Naive thymus-derived CD4-positive, alpha-beta T cell (primary cell): ENCODE data around the gene EMB. TPM values are rescaled to one million over a fixed set of nuclear protein-coding genes. Genes with fewer than 3 reads are reported as not detected.
"Not testable (repeated sequence)": the region's sequence is repeated elsewhere in the genome, so short reads cannot be mapped to it uniquely, and the experiment has no call there.

Experiments used
- ATAC-seq: fragments of 150-1000 bp; cut with Tn5 transposase; 2 replicates; pipeline ENCODE4 v1.10.0; 2021; ENCODE audit warnings: mild to moderate bottlenecking, moderate library complexity
- CTCF ChIA-PET: fragments of 350-600 bp; sonication (Branson Sonifier 250); formaldehyde crosslinking; loops from one replicate; lab custom pipeline; 2021; ENCODE audit warnings: antibody characterized with exemption; lab: Charles Lee
- POLR2A ChIA-PET: fragments of 350-600 bp; sonication (Branson Sonifier 250); formaldehyde crosslinking; loops from one replicate; lab custom pipeline; 2021; ENCODE audit warnings: antibody characterized with exemption, inconsistent platforms; lab: Charles Lee
- DNase-seq, 9 donors: peaks; one replicate each; pipeline versions ENCODE4 v3.0.0 to v3.0.0-alpha.2; 2020 to 2022; ENCODE audit warnings: mixed read lengths in 1 of 9
- H3K27ac ChIP-seq: one replicate; pipeline ENCODE4 v1.7.0; 2013; ENCODE audit warnings: mild to moderate bottlenecking, low read depth, low read length, moderate library complexity
- H3K27me3 ChIP-seq, 2 donors: one replicate each; pipeline ENCODE4 v1.7.0; 2013; ENCODE audit warnings: low read length in 2 of 2, mild to moderate bottlenecking in 2 of 2, moderate library complexity in 2 of 2; ENCODE audit not compliant: control insufficient read depth in 2 of 2, insufficient read depth in 2 of 2
- H3K36me3 ChIP-seq, 3 experiments: 1 replicate in 2 of 3; 2 replicates in 1 of 3; pipeline ENCODE4 v1.7.0; 2013; ENCODE audit warnings: low read length in 3 of 3, mild to moderate bottlenecking in 3 of 3, moderate library complexity in 1 of 3; ENCODE audit not compliant: insufficient read depth in 3 of 3, control insufficient read depth in 2 of 3
- H3K4me1 ChIP-seq, 2 donors: one replicate each; pipeline ENCODE4 v1.7.0; 2013; ENCODE audit warnings: low read length in 2 of 2, mild to moderate bottlenecking in 2 of 2, moderate library complexity in 1 of 2; ENCODE audit not compliant: control insufficient read depth in 2 of 2, insufficient read depth in 2 of 2
- H3K4me3 ChIP-seq: 2 replicates; pipeline ENCODE4 v1.7.0; 2013; ENCODE audit warnings: mild to moderate bottlenecking, low read length
- H3K9me3 ChIP-seq, 3 experiments: 1 replicate in 2 of 3; 2 replicates in 1 of 3; pipeline ENCODE4 v1.7.0; 2013; ENCODE audit warnings: low read length in 3 of 3; ENCODE audit not compliant: control insufficient read depth in 2 of 3
- H3K27ac Mint-ChIP-seq, 9 donors: one replicate each; pipeline ENCODE4 v1.8.0; 2020 to 2022; ENCODE audit warnings: mixed read lengths in 9 of 9, mild to moderate bottlenecking in 8 of 9, moderate library complexity in 5 of 9, inconsistent platforms in 2 of 9
- H3K27me3 Mint-ChIP-seq, 5 donors: one replicate each; pipeline ENCODE4 v1.8.0; 2021 to 2022; ENCODE audit warnings: mixed read lengths in 5 of 5, mild to moderate bottlenecking in 1 of 5
- H3K36me3 Mint-ChIP-seq, 5 donors: one replicate each; pipeline ENCODE4 v1.8.0; 2020 to 2022; ENCODE audit warnings: mixed read lengths in 5 of 5, mild to moderate bottlenecking in 3 of 5, inconsistent platforms in 1 of 5
- H3K4me1 Mint-ChIP-seq, 7 donors: one replicate each; pipeline ENCODE4 v1.8.0; 2020 to 2022; ENCODE audit warnings: mixed read lengths in 7 of 7, mild to moderate bottlenecking in 3 of 7, inconsistent platforms in 1 of 7
- H3K4me3 Mint-ChIP-seq, 10 donors: one replicate each; pipeline ENCODE4 v1.8.0; 2020 to 2022; ENCODE audit warnings: mild to moderate bottlenecking in 10 of 10, mixed read lengths in 10 of 10, moderate library complexity in 6 of 10, inconsistent platforms in 2 of 10
- H3K9me3 Mint-ChIP-seq, 11 donors: one replicate each; pipeline ENCODE4 v1.8.0; 2020 to 2022; ENCODE audit warnings: mixed read lengths in 11 of 11, mild to moderate bottlenecking in 4 of 11, inconsistent platforms in 1 of 11, moderate library complexity in 1 of 11
- intact Hi-C, 2 donors: fragments of 100-400 bp; cut with micrococcal nuclease; formaldehyde crosslinking; loops; one replicate each; pipeline ENCODE4 v1.15.1; 2023
- polyA plus RNA-seq, 2 donors: library from polyadenylated mRNA; unstranded; fragments of 300-500 nt; fragmentation: Illumina TruSeq; gene quantifications; one replicate each; pipeline ENCODE4 v1.2.3, GENCODE V29; 2021
- total RNA-seq, 6 experiments: library from RNA in 5 of 6; stranded (reverse) in 5 of 6; gene quantifications; 1 replicate in 5 of 6; 2 replicates in 1 of 6; pipeline ENCODE4 v1.2.3 and lab custom pipeline; 2021 to 2026

The EMB gene
- total and polyA plus RNA-seq, 7 experiments from 2014 or later, result 105 to 204 (median 159) TPM

DNA sequence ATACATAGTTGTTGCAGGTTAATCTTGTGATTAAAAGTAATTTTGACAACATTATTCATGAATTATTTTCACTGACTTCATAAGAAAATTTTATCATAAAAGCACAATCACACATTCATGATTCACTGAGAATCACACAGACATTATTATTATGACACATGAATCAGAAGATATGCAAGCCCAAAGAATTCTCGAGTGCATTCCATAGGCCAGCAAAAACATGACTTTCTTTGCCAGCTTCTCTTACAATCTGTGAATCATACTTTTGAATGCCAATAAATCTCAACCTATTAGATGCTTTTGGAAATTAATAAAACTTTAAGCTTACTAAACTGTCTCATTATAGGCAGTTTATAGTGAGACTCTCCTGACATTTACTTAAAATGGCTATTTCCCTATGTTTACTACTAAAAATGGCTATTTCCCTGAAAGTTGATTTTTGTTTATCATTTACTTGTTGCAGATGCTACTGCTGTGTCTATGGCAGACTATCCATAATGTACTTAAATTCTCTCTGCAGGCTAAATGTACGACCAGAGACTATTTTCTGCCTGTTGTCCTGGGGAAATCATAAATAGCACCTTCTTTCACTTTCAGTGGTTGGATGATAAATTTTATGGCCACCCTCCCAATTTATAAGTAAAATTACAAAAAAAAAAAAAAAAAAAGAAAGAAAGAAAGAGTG lies 47.0 kb downstream of the EMB start:
- H3K4me3 ChIP-seq, ATAC-seq, H3K36me3 ChIP-seq, H3K4me3 Mint-ChIP-seq, H3K4me1 ChIP-seq, H3K9me3 ChIP-seq, H3K27ac Mint-ChIP-seq, H3K27me3 Mint-ChIP-seq, H3K27me3 ChIP-seq, H3K27ac ChIP-seq, CTCF ChIA-PET, DNase-seq: not testable (repeated sequence)
- peaks cover 0 to 23% (median 7%) of the 10 kb centered on the region in 11 donors for H3K9me3 Mint-ChIP-seq
- intact Hi-C loops, result loop anchor here in 1 of 2 donors (2.0 kb wide), 1 partner anchor 15 kb away; no protein-coding TSS in a partner anchor
- POLR2A ChIA-PET, result interaction anchor here (0.6 kb wide), 1 partner anchor 46 kb away, joined by 4 read pairs; no protein-coding TSS in a partner anchor
- peaks cover 20 to 68% (median 60%) of the 10 kb centered on the region in 5 donors for H3K36me3 Mint-ChIP-seq
- H3K4me1 Mint-ChIP-seq, result peaks cover 15 to 47% (median 34%) of the 10 kb centered on the region in 7 donors

DNA sequence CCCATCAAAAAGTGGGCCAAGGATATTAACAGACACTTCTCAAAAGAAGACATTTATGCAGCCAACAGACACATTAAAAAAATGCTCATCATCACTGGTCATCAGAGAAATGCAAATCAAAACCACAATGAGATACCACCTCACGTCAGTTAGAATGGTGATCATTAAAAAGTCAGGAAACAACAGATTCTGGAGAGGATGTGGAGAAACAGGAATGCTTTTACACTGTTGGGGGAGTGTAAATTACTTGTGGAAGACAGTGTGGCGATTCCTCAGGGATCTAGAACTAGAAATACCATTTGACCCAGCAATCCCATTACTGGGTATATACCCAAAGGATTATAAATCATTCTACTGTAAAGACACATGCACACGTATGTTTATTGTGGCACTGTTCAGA lies 48.8 kb downstream of the EMB start:
- H3K9me3 Mint-ChIP-seq, result peaks cover 5 to 41% (median 17%) of the 10 kb centered on the region in 11 donors
- intact Hi-C loops, result not testable (repeated sequence)
- H3K27ac Mint-ChIP-seq, result peak overlapping the region in 2 of 9 donors; percentile 37 to 54

DNA sequence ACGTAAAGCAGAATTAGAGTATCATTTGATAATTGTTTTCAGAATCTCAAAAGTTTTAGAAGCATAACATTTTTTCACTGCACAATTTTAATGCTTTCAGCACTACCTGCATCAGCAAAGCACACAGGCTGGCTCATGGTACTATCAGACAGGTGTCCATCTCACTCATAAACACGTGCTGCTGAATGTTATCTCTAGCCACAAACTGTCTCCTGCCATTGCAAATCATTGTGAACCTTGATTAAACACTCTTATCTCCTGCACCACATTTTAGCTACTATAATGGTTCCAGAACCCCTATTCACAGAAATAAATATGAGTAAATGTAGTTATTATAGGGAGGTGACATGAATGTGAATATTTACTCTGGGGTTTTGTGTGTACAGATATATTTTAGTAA lies 56.7 kb downstream of the EMB start:
- H3K4me3 Mint-ChIP-seq, DNase-seq, H3K27me3 ChIP-seq, ATAC-seq, H3K9me3 ChIP-seq, H3K27me3 Mint-ChIP-seq, H3K27ac ChIP-seq, H3K4me3 ChIP-seq, H3K4me1 ChIP-seq, H3K36me3 ChIP-seq, CTCF ChIA-PET: not testable (repeated sequence)
- intact Hi-C loops, result loop anchor here in 1 of 2 donors (2.0 kb wide), 1 partner anchor 14 kb away; no protein-coding TSS in a partner anchor
- H3K9me3 Mint-ChIP-seq, result peaks cover 3 to 28% (median 12%) of the 10 kb centered on the region in 11 donors
- peaks cover 6 to 32% (median 22%) of the 10 kb centered on the region in 7 donors for H3K4me1 Mint-ChIP-seq
- POLR2A ChIA-PET, result interaction anchor here (0.6 kb wide), 3 partner anchors 167 to 380 kb away, joined by 3 to 4 read pairs (median 3); no protein-coding TSS in a partner anchor
- peaks cover 17 to 65% (median 57%) of the 10 kb centered on the region in 5 donors for H3K36me3 Mint-ChIP-seq
- peak overlapping the region in 7 of 9 donors; percentile 5 to 81 (median 52) for H3K27ac Mint-ChIP-seq

More for the DNA sequence above, 48.8 kb downstream of the EMB start:
- H3K36me3 Mint-ChIP-seq, result peaks cover 33 to 77% (median 67%) of the 10 kb centered on the region in 5 donors
- H3K4me1 Mint-ChIP-seq, result peaks cover 12 to 46% (median 28%) of the 10 kb centered on the region in 7 donors
- H3K9me3 ChIP-seq, H3K4me3 Mint-ChIP-seq, POLR2A ChIA-PET, H3K27me3 ChIP-seq, H3K4me1 ChIP-seq, H3K4me3 ChIP-seq, ATAC-seq, H3K36me3 ChIP-seq, H3K27ac ChIP-seq, CTCF ChIA-PET, DNase-seq, H3K27me3 Mint-ChIP-seq: not testable (repeated sequence)

DNA sequence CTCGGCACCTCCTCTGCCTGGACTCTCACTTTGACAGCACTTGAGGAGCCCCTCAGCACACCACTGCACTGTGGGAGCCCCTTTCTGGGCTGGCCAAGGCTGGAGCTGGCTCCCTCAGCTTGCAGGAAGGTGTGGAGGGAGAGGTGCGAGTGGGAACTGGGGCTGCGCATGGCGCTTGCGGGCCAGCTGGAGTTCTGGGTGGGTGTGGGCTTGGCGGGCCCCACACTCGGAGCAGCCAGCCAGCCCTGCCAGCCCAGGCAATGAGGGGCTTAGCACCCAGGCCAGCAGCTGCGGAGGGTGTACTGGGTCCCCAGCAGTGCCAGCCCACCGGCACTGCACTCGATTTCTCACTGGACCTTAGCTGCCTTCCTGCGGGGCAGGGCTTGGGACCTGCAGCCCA lies 64.4 kb downstream of the EMB start:
- H3K4me3 ChIP-seq, H3K27me3 ChIP-seq, H3K9me3 ChIP-seq, H3K4me3 Mint-ChIP-seq, POLR2A ChIA-PET, H3K27me3 Mint-ChIP-seq, ATAC-seq, H3K4me1 ChIP-seq, intact Hi-C loops, CTCF ChIA-PET, H3K27ac ChIP-seq, DNase-seq, H3K36me3 ChIP-seq, H3K27ac Mint-ChIP-seq: not testable (repeated sequence)
- Mint-ChIP-seq H3K36me3 (peaks cover 3 to 64% (median 47%) of the 10 kb centered on the region in 5 donors), H3K4me1 (peaks cover 5 to 25% (median 20%) of the 10 kb centered on the region in 7 donors), H3K9me3 (peaks cover 0 to 14% (median 3%) of the 10 kb centered on the region in 11 donors)

DNA sequence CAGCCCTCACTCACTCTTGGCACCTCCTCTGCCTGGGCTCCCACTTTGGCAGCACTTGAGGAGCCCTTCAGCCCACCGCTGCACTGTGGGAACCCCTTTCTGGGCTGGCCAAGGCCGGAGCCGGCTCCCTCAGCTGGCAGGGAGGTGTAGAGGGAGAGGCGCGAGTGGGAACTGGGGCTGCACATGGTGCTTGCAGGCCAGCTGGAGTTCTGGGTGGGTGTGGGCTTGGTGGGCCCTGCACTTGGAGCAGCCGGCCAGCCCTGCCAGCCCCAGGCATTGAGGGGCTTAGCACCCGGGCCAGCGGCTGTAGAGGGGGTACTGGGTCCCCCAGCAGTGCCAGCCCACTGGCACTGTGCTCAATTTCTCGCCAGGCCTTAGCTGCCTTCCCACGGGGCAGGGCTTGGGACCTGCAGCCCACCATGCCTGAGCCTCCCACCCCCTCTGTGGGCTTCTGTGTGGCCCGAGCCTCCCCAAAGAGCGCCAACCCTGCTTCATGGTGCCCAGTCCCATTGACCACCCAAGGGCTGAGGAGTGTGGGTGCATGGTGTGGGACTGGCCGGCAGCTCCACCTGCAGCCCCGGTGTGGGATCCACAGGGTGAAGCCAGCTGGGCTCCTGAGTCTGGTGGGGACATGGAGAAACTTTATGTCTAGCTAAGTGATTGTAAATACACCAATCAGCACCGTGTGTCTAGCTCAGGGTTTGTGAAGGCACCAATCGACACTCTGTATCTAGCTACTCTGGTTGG lies 71.6 kb downstream of the EMB start:
- H3K36me3 ChIP-seq, ATAC-seq, H3K4me3 Mint-ChIP-seq, H3K4me1 ChIP-seq, DNase-seq, H3K9me3 ChIP-seq, intact Hi-C loops, H3K4me3 ChIP-seq, H3K27me3 ChIP-seq, H3K27me3 Mint-ChIP-seq, H3K27ac ChIP-seq, POLR2A ChIA-PET: not testable (repeated sequence)
- Mint-ChIP-seq H3K27ac (peak overlapping the region in 2 of 9 donors; percentile 10 to 36), H3K9me3 (peaks cover 7 to 51% (median 18%) of the 10 kb centered on the region in 11 donors), H3K36me3 (peaks cover 23 to 69% (median 60%) of the 10 kb centered on the region in 5 donors), H3K4me1 (peaks cover 9 to 23% (median 21%) of the 10 kb centered on the region in 7 donors)
- CTCF ChIA-PET, result interaction anchor here (0.6 kb wide), 1 partner anchor 43 kb away, joined by 3 read pairs; no protein-coding TSS in a partner anchor

- ATAC-seq, result no peak
- H3K36me3 ChIP-seq, result no peaks in the 10 kb centered on the region
- peaks cover 0 to 4% (median 0%) of the 10 kb centered on the region in 3 experiments for H3K9me3 ChIP-seq
- intact Hi-C loops, result no loop called here
- peaks cover 12 to 49% (median 44%) of the 10 kb centered on the region in 7 donors for H3K4me1 Mint-ChIP-seq
- H3K9me3 Mint-ChIP-seq, result peaks cover 7 to 49% (median 18%) of the 10 kb centered on the region in 11 donors
- no peaks in the 10 kb centered on the region for H3K27me3 ChIP-seq
- DNase-seq, result no peak
- H3K27ac ChIP-seq, result no peak overlapping the region
- peak overlapping the region in 1 of 10 donors; percentile 10 for H3K4me3 Mint-ChIP-seq
- H3K27me3 Mint-ChIP-seq, result no peaks in the 10 kb centered on the region
- ChIA-PET CTCF (no interaction called here), POLR2A (no interaction called here)
- H3K27ac Mint-ChIP-seq, result peak overlapping the region in 8 of 9 donors; percentile 25 to 92 (median 68)
- H3K4me3 ChIP-seq, result no peak overlapping the region
- H3K36me3 Mint-ChIP-seq, result peaks cover 23 to 55% (median 41%) of the 10 kb centered on the region in 5 donors
- peaks cover 0 to 21% of the 10 kb centered on the region in 2 donors for H3K4me1 ChIP-seq
These were observed 75.4 kb downstream of the EMB start for GRCh38 chr5:50365426-50366251.
